ENCODE results near the gene SETD2. TPM values are rescaled to one million over a fixed set of nuclear protein-coding genes. Genes with fewer than 3 reads are reported as not detected.
A peak's percentile ranks its signal among the peaks of the same experiment; 100 is the strongest.

Gene SETD2
- total RNA-seq, 1 experiment from 2014 or later = 60.8 TPM

GRCh38 chr3:47009225-47010110 lies 154.4 kb downstream of the SETD2 start:
- Histone ChIP-seq H3K23ac (ENCODE audit: insufficient read length, low read depth, low read length) (no peak overlapping the region), H3K27ac (ENCODE audit: insufficient read length, low read depth, low read length) (peak overlapping the region; percentile 29), H3K9ac (ENCODE audit: extremely low read depth, insufficient read length, low read length) (peak overlapping the region; percentile 79), H2AK5ac (ENCODE audit: insufficient read length, low read length) (no peak overlapping the region), H3K14ac (ENCODE audit: insufficient read depth, low read length) (peak overlapping the region; percentile 99), H2AFZ (ENCODE audit: low read length) (no peak overlapping the region), H3K79me1 (ENCODE audit: insufficient read depth, low read depth, low read length, poor library complexity, severe bottlenecking) (no peaks in the 10 kb centered on the region), H2BK12ac (ENCODE audit: insufficient read length, low read depth, low read length) (peak overlapping the region; percentile 36), H3K9me3 (ENCODE audit: control insufficient read depth, low read depth, low read length) (no peaks in the 10 kb centered on the region), H2BK15ac (ENCODE audit: low read depth, low read length) (no peak overlapping the region), H4K8ac (replicated peaks; ENCODE audit: insufficient read length, low read depth, low read length) (no peak overlapping the region), H2BK20ac (ENCODE audit: low read depth, low read length, poor library complexity, severe bottlenecking) (no peak overlapping the region), H3K4ac (ENCODE audit: low read depth, low read length) (peak overlapping the region; percentile 88), H2BK5ac (ENCODE audit: insufficient read length, low read length) (no peak overlapping the region), H3K27me3 (ENCODE audit: insufficient read depth, low read length) (no peaks in the 10 kb centered on the region), H3T11ph (ENCODE audit: low read length) (no peak overlapping the region), H3K56ac (ENCODE audit: insufficient read length, low read depth, low read length) (no peak overlapping the region), H3K4me1 (ENCODE audit: insufficient read depth, low read length) (no peaks in the 10 kb centered on the region), H3K23me2 (ENCODE audit: insufficient read length, low read depth, low read length, poor library complexity, severe bottlenecking) (peaks cover 4% of the 10 kb centered on the region), H2BK120ac (ENCODE audit: low read depth, low read length, poor library complexity, severe bottlenecking) (peak overlapping the region; percentile 71), H4K20me1 (ENCODE audit: control insufficient read depth, insufficient read depth, insufficient read length) (no peaks in the 10 kb centered on the region), H3K18ac (ENCODE audit: insufficient read length, low read depth, low read length) (peak overlapping the region; percentile 98), H4K5ac (ENCODE audit: insufficient read length, low read depth, low read length) (peak overlapping the region; percentile 30), H3K4me2 (ENCODE audit: insufficient read depth, insufficient read length, low read length) (peak overlapping the region; percentile 28), H3K79me2 (ENCODE audit: insufficient read depth, low read length) (no peaks in the 10 kb centered on the region), H4K91ac (ENCODE audit: insufficient read length, low read depth, low read length) (peak overlapping the region; percentile 23)
- DNase-seq = peak; percentile 95
- H3K36me3 Mint-ChIP-seq (ENCODE audit: insufficient read depth in 1 of 3, low read depth in 3 of 3) = peaks cover 14 to 23% (median 21%) of the 10 kb centered on the region in 3 experiments
- no peak; the same call in 2 of the 3 replicates for TF ChIP-seq CTCF (conservative IDR thresholded peaks at IDR 0.05)
- H3K27me3 Mint-ChIP-seq (ENCODE audit: low read depth) = no peaks in the 10 kb centered on the region
- H3K4me1 Mint-ChIP-seq = peaks cover 16 to 18% of the 10 kb centered on the region in 2 experiments
- H3K27ac Mint-ChIP-seq = peak overlapping the region; percentile 98 to 99 (median 98); a peak in 6 of 7 replicates
- H3K4me3 Mint-ChIP-seq = peak overlapping the region; percentile 77 to 81
- no peaks in the 10 kb centered on the region for H3K9me3 Mint-ChIP-seq
- no CpG with 5 or more reads among the region's 85 CpGs for WGBS (ENCODE audit: extremely low coverage, insufficient read length, low lambda C conversion rate)

Data from H9 (cell line).